GM19193 (cell line): Measurements from ENCODE around the gene CEP57L1.

Experiments
- POLR2A ChIP-seq: IDR thresholded peaks from 4 replicates; pipeline ENCODE4 v1.6.1; 2011; ENCODE audit not compliant: insufficient read depth, insufficient read length; ENCODE audit errors: extremely low read depth

The CEP57L1 gene

GRCh38 chr6:109183109-109183650 is 87.9 kb downstream of the CEP57L1 start:
- TF ChIP-seq POLR2A: no peak

DNA sequence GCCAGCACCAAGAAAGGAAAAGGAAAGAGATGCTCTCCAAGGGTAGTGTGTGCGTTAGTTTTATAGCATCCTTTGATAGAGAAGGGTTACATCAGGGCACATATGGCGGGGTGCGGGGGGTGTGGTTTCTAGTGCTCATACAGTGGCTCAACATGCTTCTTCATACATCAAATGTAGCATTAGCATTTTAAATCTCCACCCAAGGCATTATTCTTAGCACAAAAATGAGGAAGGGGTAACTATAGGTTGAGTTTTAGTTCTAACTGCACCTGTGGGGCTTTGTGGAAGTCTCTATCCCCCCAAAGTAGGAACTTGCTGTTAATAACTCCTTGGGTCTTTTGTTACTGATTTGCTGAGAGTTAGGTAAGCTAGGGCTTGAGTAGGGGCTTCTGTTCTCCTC is 89.3 kb downstream of the CEP57L1 start:
- TF ChIP-seq POLR2A: no peak

DNA sequence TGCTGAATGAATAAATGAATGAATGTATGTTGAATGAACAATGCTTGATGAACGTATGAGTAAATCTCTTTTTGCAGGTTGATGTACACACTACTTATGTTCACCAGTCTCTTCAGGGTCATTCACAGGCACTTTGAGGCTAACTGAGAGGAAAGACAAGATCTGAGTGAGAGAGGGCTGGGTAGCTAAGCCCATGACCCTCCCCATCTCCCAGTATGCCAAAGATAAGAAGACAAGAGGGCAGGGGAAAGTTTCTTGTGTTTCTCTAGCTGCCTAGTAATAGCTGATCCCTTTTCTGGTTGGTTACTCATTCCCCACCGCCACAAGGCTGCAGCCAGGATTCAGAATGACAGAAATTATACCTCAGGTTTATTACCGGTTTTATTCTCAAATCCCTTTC is 90.7 kb downstream of the CEP57L1 start:
- no peak for TF ChIP-seq POLR2A

DNA sequence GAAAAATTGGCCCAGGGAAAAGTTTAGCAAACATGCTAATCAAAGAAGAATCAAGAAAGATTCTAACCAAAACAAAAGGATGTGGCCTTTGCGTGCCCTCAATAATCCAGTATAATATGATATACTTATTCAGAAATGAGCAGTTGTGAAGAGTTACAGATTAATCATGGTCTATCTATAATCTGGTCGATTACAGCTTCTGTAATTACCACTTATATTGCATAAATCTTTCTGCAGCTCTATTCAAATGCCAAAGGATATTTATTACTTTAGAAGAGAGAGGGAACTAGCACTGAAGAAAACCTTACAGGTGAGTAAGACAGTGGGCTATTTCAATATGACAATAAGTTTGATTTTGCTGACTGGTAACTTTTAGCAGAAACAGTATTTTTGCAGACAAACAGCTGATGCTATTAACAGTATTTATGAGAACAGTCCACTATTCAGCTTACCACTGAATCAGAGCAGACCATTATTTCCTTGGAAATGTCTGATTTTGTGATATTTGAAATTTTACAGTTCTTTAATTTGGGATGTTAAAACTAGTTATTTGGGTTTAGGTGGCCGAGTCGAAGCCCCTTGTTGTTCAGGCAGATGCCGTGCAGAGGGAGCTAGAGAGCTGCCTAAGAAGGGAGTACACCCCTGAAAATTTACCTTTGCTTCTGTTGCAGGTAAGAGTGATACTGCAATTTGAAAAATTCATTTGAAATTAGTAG is 92.2 kb downstream of the CEP57L1 start:
- TF ChIP-seq POLR2A: no peak

DNA sequence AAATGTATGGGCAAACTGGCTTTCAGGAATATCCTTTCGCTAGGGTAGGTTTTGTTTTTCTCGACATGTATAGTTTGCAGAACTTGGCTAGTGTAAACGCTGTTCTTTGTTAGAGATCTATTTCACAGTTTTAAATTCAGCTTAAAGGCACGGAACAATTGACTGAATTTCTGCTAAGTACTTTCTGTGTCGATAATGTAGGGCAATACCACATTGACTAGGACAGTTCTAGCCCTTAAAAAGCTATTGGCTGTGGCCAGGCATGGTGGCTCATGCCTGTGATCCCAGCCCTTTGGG is 92.8 kb downstream of the CEP57L1 start:
- TF ChIP-seq POLR2A: no peak

GRCh38 chr6:109192865-109193264 is 97.6 kb downstream of the CEP57L1 start:
- TF ChIP-seq POLR2A: no peak

DNA sequence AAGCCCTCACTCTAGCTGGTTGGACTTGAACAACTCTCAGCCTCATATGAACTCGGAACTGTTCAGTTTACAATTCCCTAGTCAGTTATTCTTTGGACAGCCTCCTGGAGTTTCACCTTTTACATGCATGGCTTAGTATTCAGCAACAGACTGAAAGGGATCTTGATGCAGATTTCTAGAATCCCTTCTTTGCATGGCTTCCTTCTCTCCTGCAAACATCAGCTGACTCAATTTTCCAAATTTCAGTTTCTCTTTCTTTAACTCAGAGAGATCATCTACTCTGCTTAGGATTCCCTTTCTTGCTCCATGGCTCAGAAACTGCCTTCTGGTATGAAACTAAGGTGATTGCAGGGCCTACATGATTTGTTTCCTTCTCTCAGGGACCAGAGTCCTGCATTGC is 99.6 kb downstream of the CEP57L1 start:
- no peak for TF ChIP-seq POLR2A

GRCh38 chr6:109197061-109197460 is 101.8 kb downstream of the CEP57L1 start:
- no peak for TF ChIP-seq POLR2A

- no peak for TF ChIP-seq POLR2A
Measured at GRCh38 chr6:109202409-109203264, 107.3 kb downstream of the CEP57L1 start.

DNA sequence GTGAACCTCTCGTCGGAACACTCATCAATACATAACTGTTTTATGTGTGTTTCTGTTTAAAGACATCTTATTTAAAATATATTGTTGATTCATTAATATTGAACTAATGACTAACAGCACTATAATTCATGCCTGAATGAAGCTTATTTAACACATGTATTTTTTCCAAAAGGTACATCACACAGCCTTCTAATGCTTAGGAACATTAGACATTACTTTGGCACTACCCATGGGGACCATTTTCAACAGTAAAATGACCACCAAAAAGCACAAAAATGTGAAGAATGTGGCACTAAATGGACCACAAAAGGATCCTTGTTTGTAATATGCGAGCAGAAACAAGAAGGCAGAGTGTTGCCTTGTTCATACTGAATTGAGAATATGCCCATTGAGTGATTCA is 109.2 kb downstream of the CEP57L1 start:
- no peak for TF ChIP-seq POLR2A

- no peak for TF ChIP-seq POLR2A
Measured at GRCh38 chr6:109212683-109213082, 117.4 kb downstream of the CEP57L1 start.
